ENCODE results near the gene GRIK3.

The GRIK3 gene

GRCh38 chr1:37047542-37047941 lies 13.2 kb upstream of the GRIK3 start:
- no peak for DNase-seq (ENCODE audit: extremely low read depth, low read depth)
- TF ChIP-seq, protein P1, sequence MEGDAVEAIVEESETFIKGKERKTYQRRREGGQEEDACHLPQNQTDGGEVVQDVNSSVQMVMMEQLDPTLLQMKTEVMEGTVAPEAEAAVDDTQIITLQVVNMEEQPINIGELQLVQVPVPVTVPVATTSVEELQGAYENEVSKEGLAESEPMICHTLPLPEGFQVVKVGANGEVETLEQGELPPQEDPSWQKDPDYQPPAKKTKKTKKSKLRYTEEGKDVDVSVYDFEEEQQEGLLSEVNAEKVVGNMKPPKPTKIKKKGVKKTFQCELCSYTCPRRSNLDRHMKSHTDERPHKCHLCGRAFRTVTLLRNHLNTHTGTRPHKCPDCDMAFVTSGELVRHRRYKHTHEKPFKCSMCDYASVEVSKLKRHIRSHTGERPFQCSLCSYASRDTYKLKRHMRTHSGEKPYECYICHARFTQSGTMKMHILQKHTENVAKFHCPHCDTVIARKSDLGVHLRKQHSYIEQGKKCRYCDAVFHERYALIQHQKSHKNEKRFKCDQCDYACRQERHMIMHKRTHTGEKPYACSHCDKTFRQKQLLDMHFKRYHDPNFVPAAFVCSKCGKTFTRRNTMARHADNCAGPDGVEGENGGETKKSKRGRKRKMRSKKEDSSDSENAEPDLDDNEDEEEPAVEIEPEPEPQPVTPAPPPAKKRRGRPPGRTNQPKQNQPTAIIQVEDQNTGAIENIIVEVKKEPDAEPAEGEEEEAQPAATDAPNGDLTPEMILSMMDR (IDR thresholded peaks at IDR 0.05; ENCODE audit: low read depth, low read length, missing control alignments) = no peak
- no peak overlapping the region for H3K4me3 ChIP-seq (replicated peaks; ENCODE audit: low read depth, low read length)

- TF ChIP-seq, protein P1 (IDR thresholded peaks at IDR 0.05; ENCODE audit: low read depth, low read length, missing control alignments) = no peak
- DNase-seq (ENCODE audit: extremely low read depth, low read depth) = no peak
These were observed 8.8 kb upstream of the GRIK3 start for GRCh38 chr1:37043101-37043500.

GRCh38 chr1:37042506-37042905 lies 8.2 kb upstream of the GRIK3 start:
- no peak for DNase-seq (ENCODE audit: extremely low read depth, low read depth)
- TF ChIP-seq, protein P1 (IDR thresholded peaks at IDR 0.05; ENCODE audit: low read depth, low read length, missing control alignments) = no peak
- H3K4me3 ChIP-seq (replicated peaks; ENCODE audit: low read depth, low read length) = no peak overlapping the region

More at GRCh38 chr1:37043101-37043500, 8.8 kb upstream of the GRIK3 start:
- no peak overlapping the region for H3K4me3 ChIP-seq (replicated peaks; ENCODE audit: low read depth, low read length)

- H3K4me3 ChIP-seq (replicated peaks; ENCODE audit: low read depth, low read length) = no peak overlapping the region
- no peak for DNase-seq (ENCODE audit: extremely low read depth, low read depth)
- TF ChIP-seq, protein P1 (IDR thresholded peaks at IDR 0.05; ENCODE audit: low read depth, low read length, missing control alignments) = no peak
These were observed 7.2 kb upstream of the GRIK3 start for GRCh38 chr1:37041483-37041882.

DNA sequence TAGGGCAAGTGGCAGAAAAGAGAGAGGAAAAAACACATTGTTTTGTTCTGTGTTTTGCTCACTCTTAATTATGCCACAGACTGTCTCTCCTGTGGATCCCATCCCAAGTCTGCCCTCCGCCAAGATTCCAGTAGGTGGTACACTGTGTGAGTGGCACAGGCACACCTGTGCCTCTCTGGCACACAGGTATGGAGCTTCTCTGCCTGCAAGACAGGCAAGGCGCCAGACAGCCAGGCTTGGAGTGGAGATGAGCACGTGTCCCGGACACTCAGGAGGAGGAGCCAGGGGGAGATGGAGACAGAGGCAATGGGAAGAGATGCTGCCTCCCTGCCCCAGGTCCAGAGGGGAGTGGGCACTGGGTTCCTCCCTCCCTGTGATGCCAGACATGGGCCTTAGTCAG lies 6.5 kb upstream of the GRIK3 start:
- no peak for DNase-seq (ENCODE audit: extremely low read depth, low read depth)
- H3K4me3 ChIP-seq (replicated peaks; ENCODE audit: low read depth, low read length) = no peak overlapping the region
- TF ChIP-seq, protein P1 (IDR thresholded peaks at IDR 0.05; ENCODE audit: low read depth, low read length, missing control alignments) = no peak

GRCh38 chr1:37040261-37040660 lies 5.9 kb upstream of the GRIK3 start:
- TF ChIP-seq, protein P1 (IDR thresholded peaks at IDR 0.05; ENCODE audit: low read depth, low read length, missing control alignments) = no peak
- no peak for DNase-seq (ENCODE audit: extremely low read depth, low read depth)
- H3K4me3 ChIP-seq (replicated peaks; ENCODE audit: low read depth, low read length) = no peak overlapping the region
